ENCODE data around the gene MYT1.

- no peak for TF ChIP-seq POLR2AphosphoS5 (IDR thresholded peaks at IDR 0.05)
- TF ChIP-seq CTCF (IDR thresholded peaks at IDR 0.05), result no peak
- TF ChIP-seq POLR2A (IDR thresholded peaks at IDR 0.05; ENCODE audit: low read depth), result no peak
Measured at GRCh38 chr20:64210656-64211369, 46.6 kb downstream of the MYT1 start.
